H1 (cell line): Measurements from ENCODE around the gene PRR14L. TPM values are rescaled to one million over a fixed set of nuclear protein-coding genes. Genes with fewer than 3 reads are reported as not detected.

Source experiments
- CTCF ChIA-PET: fragments of 300-600 bp; sonication (Branson Sonifier 250); formaldehyde crosslinking; loops from one replicate; lab custom pipeline; 2021; ENCODE audit not compliant: partially characterized antibody; lab: Charles Lee
- POLR2A ChIA-PET: fragments of 300-600 bp; sonication (Branson Sonifier 250); formaldehyde crosslinking; loops from one replicate; lab custom pipeline; 2021; ENCODE audit warnings: inconsistent platforms; ENCODE audit not compliant: partially characterized antibody; lab: Charles Lee
- DNase-seq, 2 experiments: peaks; one replicate each; pipeline versions ENCODE4 v3.0.0 to v3.0.0-alpha.2; 2010 to 2022; ENCODE audit warnings: low spot score in 2 of 2, low read depth in 1 of 2, mixed read lengths in 1 of 2
- FAIRE-seq: peaks from 2 replicates; lab custom pipeline; 2011; peaks lifted over from hg19 to GRCh38; lab: Jason Lieb, UNC
- H2AFZ ChIP-seq: 2 replicates; pipeline ENCODE4 v1.8.1; 2012; ENCODE audit warnings: low read length, inconsistent platforms
- H2AK5ac ChIP-seq: 2 replicates; pipeline ENCODE4 v1.6.1; 2013; ENCODE audit warnings: low read depth, low read length
- H2BK120ac ChIP-seq: replicated peaks from 2 replicates; pipeline ENCODE3; 2013; ENCODE audit warnings: low read depth, low read length, inconsistent platforms
- H2BK12ac ChIP-seq: 2 replicates; pipeline ENCODE4 v1.6.1; 2013; ENCODE audit warnings: low read depth, low read length
- H2BK15ac ChIP-seq: 2 replicates; pipeline ENCODE4 v1.6.1; 2013; ENCODE audit warnings: low read length
- H2BK20ac ChIP-seq: 2 replicates; pipeline ENCODE4 v1.6.1; 2013; ENCODE audit warnings: low read length
- H2BK5ac ChIP-seq: 2 replicates; pipeline ENCODE4 v1.6.1; 2013; ENCODE audit warnings: low read depth, low read length
- H3K14ac ChIP-seq: 2 replicates; pipeline ENCODE4 v1.6.1; 2013; ENCODE audit warnings: inconsistent platforms; ENCODE audit not compliant: insufficient read length
- H3K18ac ChIP-seq: 2 replicates; pipeline ENCODE4 v1.6.1; 2013; ENCODE audit warnings: low read length; ENCODE audit errors: extremely low read depth
- H3K23ac ChIP-seq: 2 replicates; pipeline ENCODE4 v1.6.1; 2013; ENCODE audit warnings: inconsistent platforms; ENCODE audit not compliant: insufficient read length
- H3K23me2 ChIP-seq: 2 replicates; pipeline ENCODE4 v1.6.1; 2013; ENCODE audit warnings: low read depth, low read length
- H3K27ac ChIP-seq: 2 replicates; pipeline ENCODE4 v1.6.1; 2011; ENCODE audit warnings: low read depth, low read length, inconsistent platforms
- H3K27me3 ChIP-seq, 4 experiments: replicated peaks in 1 of 4; 1 replicate in 1 of 4; 2 replicates in 3 of 4; pipeline versions ENCODE4 v1.6.1 to v1.8.1; 2011 to 2013; ENCODE audit warnings: low read length in 3 of 4, mild to moderate bottlenecking in 3 of 4, inconsistent platforms in 2 of 4, mixed read lengths in 2 of 4, moderate library complexity in 1 of 4; ENCODE audit not compliant: control insufficient read depth in 3 of 4, insufficient read depth in 3 of 4; ENCODE audit errors: extremely low read depth in 1 of 4
- H3K36me3 ChIP-seq, 4 experiments: 2 replicates each; pipeline versions ENCODE4 v1.6.1 to v1.8.1; 2011 to 2013; ENCODE audit warnings: mild to moderate bottlenecking in 4 of 4, low read length in 3 of 4, moderate library complexity in 2 of 4, control low read depth in 1 of 4, inconsistent platforms in 1 of 4; ENCODE audit not compliant: insufficient read depth in 4 of 4, control insufficient read depth in 2 of 4
- H3K4ac ChIP-seq: replicated peaks from 2 replicates; pipeline ENCODE3; 2013; ENCODE audit warnings: low read length, low read depth, mixed read lengths, inconsistent platforms; ENCODE audit not compliant: insufficient read length
- H3K4me1 ChIP-seq, 4 experiments: replicated peaks in 1 of 4; 1 replicate in 1 of 4; 2 replicates in 3 of 4; pipeline versions ENCODE4 v1.6.1 to v1.8.1; 2011 to 2013; ENCODE audit warnings: low read length in 3 of 4, inconsistent platforms in 2 of 4, mixed read lengths in 1 of 4; ENCODE audit not compliant: insufficient read depth in 4 of 4, control insufficient read depth in 3 of 4
- H3K4me2 ChIP-seq, 2 experiments: 2 replicates each; pipeline versions ENCODE4 v1.6.1 to v1.8.1; 2011 to 2013; ENCODE audit warnings: low read depth in 2 of 2, low read length in 2 of 2, control low read depth in 1 of 2, inconsistent platforms in 1 of 2, mild to moderate bottlenecking in 1 of 2; ENCODE audit not compliant: insufficient read depth in 1 of 2
- H3K4me3 ChIP-seq, 4 experiments: fragments of 200-600, 300-600 bp in 1 of 4; sonication (generic), shearing (Covaris generic), sonication (Bioruptor Twin) in 1 of 4; 2 replicates each; pipeline versions ENCODE4 v1.5.1 to v1.8.1; 2011 to 2016; ENCODE audit warnings: low read length in 4 of 4, low read depth in 3 of 4, control low read depth in 2 of 4, inconsistent platforms in 2 of 4, mild to moderate bottlenecking in 2 of 4, mixed read lengths in 1 of 4, moderate library complexity in 1 of 4; ENCODE audit not compliant: insufficient read depth in 2 of 4; ENCODE audit errors: extremely low read depth in 1 of 4
- H3K56ac ChIP-seq: replicated peaks from 2 replicates; pipeline ENCODE3; 2013; ENCODE audit warnings: low read depth, mild to moderate bottlenecking, mixed read lengths, low read length, inconsistent platforms; ENCODE audit not compliant: insufficient read length
- H3K79me1 ChIP-seq: 2 replicates; pipeline ENCODE4 v1.6.1; 2013; ENCODE audit warnings: low read depth, low read length, control low read depth
- H3K79me2 ChIP-seq, 2 experiments: 2 replicates each; pipeline versions ENCODE4 v1.6.1 to v1.8.1; 2012 to 2013; ENCODE audit warnings: low read length in 2 of 2, mild to moderate bottlenecking in 2 of 2, inconsistent platforms in 1 of 2; ENCODE audit not compliant: insufficient read depth in 2 of 2, control insufficient read depth in 1 of 2
- H3K9ac ChIP-seq, 4 experiments: replicated peaks in 1 of 4; 1 replicate in 1 of 4; 2 replicates in 3 of 4; pipeline versions ENCODE4 v1.6.1 to v1.8.1; 2011 to 2013; ENCODE audit warnings: low read depth in 3 of 4, low read length in 3 of 4, control low read depth in 2 of 4, mild to moderate bottlenecking in 2 of 4, moderate library complexity in 2 of 4, inconsistent platforms in 1 of 4; ENCODE audit errors: extremely low read depth in 1 of 4
- H3K9me3 ChIP-seq, 2 experiments: 2 replicates each; pipeline versions ENCODE4 v1.6.1 to v1.8.1; 2012 to 2013; ENCODE audit warnings: mild to moderate bottlenecking in 2 of 2, moderate library complexity in 2 of 2, control low read depth in 1 of 2, inconsistent platforms in 1 of 2, low read depth in 1 of 2, low read length in 1 of 2, mixed read lengths in 1 of 2; ENCODE audit not compliant: insufficient read depth in 2 of 2
- H4K20me1 ChIP-seq, 2 experiments: replicated peaks in 1 of 2; 2 replicates each; pipeline versions ENCODE3 to v1.8.1; 2011 to 2013; ENCODE audit warnings: inconsistent platforms in 2 of 2, low read length in 2 of 2, mild to moderate bottlenecking in 1 of 2; ENCODE audit not compliant: insufficient read depth in 2 of 2, control insufficient read depth in 1 of 2
- H4K5ac ChIP-seq: 2 replicates; pipeline ENCODE4 v1.6.1; 2013; ENCODE audit warnings: low read length, low read depth, mixed read lengths, inconsistent platforms; ENCODE audit not compliant: insufficient read length
- H4K8ac ChIP-seq: 2 replicates; pipeline ENCODE4 v1.8.0; 2013; ENCODE audit warnings: mild to moderate bottlenecking, moderate library complexity, low read length, inconsistent platforms; ENCODE audit not compliant: insufficient read depth; ENCODE audit errors: extremely low read depth
- H4K91ac ChIP-seq: replicated peaks from 2 replicates; pipeline ENCODE3; 2013; ENCODE audit warnings: low read length, mixed read lengths, inconsistent platforms; ENCODE audit not compliant: insufficient read length
- CBX8 ChIP-seq: fragments of 300-800, 300-1000 bp; sonication (generic); IDR thresholded peaks from 2 replicates; pipeline ENCODE4 v1.7.1; 2016; ENCODE audit warnings: low read depth, low read length, borderline replicate concordance
- ZNF274 ChIP-seq: IDR thresholded peaks from 2 replicates; pipeline ENCODE4 v1.7.0; 2012; ENCODE audit warnings: low read length, borderline replicate concordance; ENCODE audit errors: extremely low read depth
- WGBS, 2 experiments: shearing (Covaris generic) in 1 of 2; methylation state at CpG; one replicate each; pipeline versions ENCODE4 v1.1.6 to v1.1.7; 2013 to 2015; ENCODE audit warnings: low lambda C conversion rate in 2 of 2, mixed read lengths in 2 of 2, inconsistent platforms in 1 of 2, low coverage in 1 of 2, missing lambda C conversion rate in 1 of 2; ENCODE audit not compliant: insufficient replicate concordance in 2 of 2, insufficient coverage in 1 of 2, insufficient read length in 1 of 2; ENCODE audit errors: extremely low coverage in 1 of 2, missing lambda C conversion rate in 1 of 2; 5-methylcytosine and 5-hydroxymethylcytosine counted together
- polyA plus RNA-seq, 7 experiments: library from polyadenylated mRNA; depleted of rRNA in 3 of 7; stranded (reverse) in 5 of 7; unstranded in 2 of 7; fragments of >200 nt in 5 of 7; fragments of 200-250 nt in 2 of 7; gene quantifications; 1 replicate in 5 of 7; 2 replicates in 1 of 7; 4 replicates in 1 of 7; pipeline versions ENCODE4 v1.2.1 to v1.2.3, GENCODE V29; 2011 to 2013; ENCODE audit warnings: missing spikeins in 2 of 7, mixed read lengths in 2 of 7
- total RNA-seq: library from RNA; stranded (reverse); fragmentation: NEBNext Ultra II Directional; extraction: Animal tissue kit (Norgen Biotek cat#: 25700); gene quantifications from 2 replicates; pipeline ENCODE4 v1.2.1, GENCODE V29; 2021

PRR14L gene
- total and polyA plus RNA-seq, 2 of the 8 experiments (the other 6 are each of a cell fraction or from before 2014, with no cell fraction given) = 26.5 to 98.6 TPM

DNA sequence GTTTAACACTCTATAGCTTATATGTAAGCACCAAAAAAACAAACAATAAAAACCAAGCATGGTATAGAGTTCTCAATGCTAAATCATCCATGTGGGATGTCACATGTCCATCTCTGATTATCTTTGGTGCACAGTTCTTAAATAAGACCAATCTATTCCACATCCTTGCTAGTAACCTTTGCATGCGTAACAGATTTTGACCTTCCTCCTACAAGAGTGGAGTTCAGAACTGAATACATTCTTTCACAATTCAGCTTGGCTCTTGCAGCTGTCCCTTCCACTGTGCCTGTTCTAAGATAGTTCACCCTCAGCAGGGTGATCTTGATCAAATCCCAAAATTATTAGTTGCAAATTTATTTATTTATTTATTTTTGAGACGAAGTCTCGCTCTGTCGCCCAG lies 21.1 kb downstream of the PRR14L start:
- H4K5ac ChIP-seq = no peak overlapping the region
- no peak overlapping the region for H3K4ac ChIP-seq
- TF ChIP-seq CBX8 (no peak), ZNF274 (no peak)
- H3K23ac ChIP-seq = no peak overlapping the region
- ChIA-PET POLR2A (interaction anchor here (0.6 to 1.4 kb wide), 3 partner anchors 10 to 666 kb away, joined by 3 read pairs; no protein-coding TSS in a partner anchor), CTCF (interaction anchor here (0.6 to 1.6 kb wide), 7 partner anchors 19 to 351 kb away, joined by 3 to 4 read pairs (median 4); no protein-coding TSS in a partner anchor)
- H4K20me1 ChIP-seq = peaks cover 3 to 6% of the 10 kb centered on the region in 2 experiments
- H2AK5ac ChIP-seq = no peak overlapping the region
- H4K8ac ChIP-seq = no peak overlapping the region
- H2BK20ac ChIP-seq = no peak overlapping the region
- no peak overlapping the region for H3K27ac ChIP-seq
- no peaks in the 10 kb centered on the region for H3K4me1 ChIP-seq
- peaks cover 2% of the 10 kb centered on the region; the same call in 1 of the 2 replicates for H3K23me2 ChIP-seq
- H3K56ac ChIP-seq = no peak overlapping the region
- H3K14ac ChIP-seq = no peak overlapping the region
- H3K79me2 ChIP-seq = peaks cover 0 to 60% of the 10 kb centered on the region in 2 experiments; a peak in 2 of 4 replicates
- peaks cover 10% of the 10 kb centered on the region; the same call in 1 of the 2 replicates for H3K79me1 ChIP-seq
- H3K27me3 ChIP-seq = no peaks in the 10 kb centered on the region
- no peak overlapping the region for H3K9ac ChIP-seq
- H2BK15ac ChIP-seq = no peak overlapping the region
- peaks cover 7 to 40% (median 19%) of the 10 kb centered on the region in 4 experiments; a peak in 7 of 8 replicates for H3K36me3 ChIP-seq
- H3K4me2 ChIP-seq = no peak overlapping the region
- no peak overlapping the region for H2BK12ac ChIP-seq
- no peak overlapping the region for H2BK5ac ChIP-seq
- DNase-seq (no peak), FAIRE-seq (no peak)
- H3K4me3 ChIP-seq = no peak overlapping the region
- 98% methylated on average over 4 of the region's 4 CpGs; no CpG with 5 or more reads in 1 of the 2 experiments for WGBS, 2 experiments
- no peak overlapping the region for H3K18ac ChIP-seq
- no peaks in the 10 kb centered on the region for H3K9me3 ChIP-seq
- no peak overlapping the region for H2AFZ ChIP-seq
- H4K91ac ChIP-seq = no peak overlapping the region
- H2BK120ac ChIP-seq = no peak overlapping the region
